Mesendoderm (in vitro differentiated cells): ENCODE measurements around the gene ROR1.

ENCODE experiments used
- DNase-seq: peaks from one replicate; pipeline ENCODE4 v3.0.0; 2013
- H2AK5ac ChIP-seq: 2 replicates; pipeline ENCODE4 v1.6.1; 2013; ENCODE audit warnings: low read length, inconsistent platforms
- H2BK120ac ChIP-seq: 2 replicates; pipeline ENCODE4 v1.6.1; 2013; ENCODE audit warnings: low read depth, mild to moderate bottlenecking, low read length, moderate library complexity, mixed read lengths
- H2BK15ac ChIP-seq: replicated peaks from 2 replicates; pipeline ENCODE4 v1.6.1; 2013; ENCODE audit warnings: low read depth, mild to moderate bottlenecking, moderate library complexity
- H2BK5ac ChIP-seq: 2 replicates; pipeline ENCODE4 v1.6.1; 2013; ENCODE audit warnings: low read length, inconsistent platforms
- H3K18ac ChIP-seq: 2 replicates; pipeline ENCODE4 v1.6.1; 2013; ENCODE audit warnings: mild to moderate bottlenecking, low read length, mixed read lengths
- H3K23ac ChIP-seq: one replicate; pipeline ENCODE4 v1.6.1; 2013; ENCODE audit warnings: low read length
- H3K27ac ChIP-seq: 2 replicates; pipeline ENCODE4 v1.5.1; 2013; ENCODE audit warnings: low read depth, mild to moderate bottlenecking, inconsistent platforms, low read length, moderate library complexity
- H3K27me3 ChIP-seq: 2 replicates; pipeline ENCODE4 v1.6.1; 2013; ENCODE audit warnings: low read length, control low read depth, mild to moderate bottlenecking, inconsistent platforms; ENCODE audit not compliant: insufficient read depth, poor library complexity
- H3K36me3 ChIP-seq: 2 replicates; pipeline ENCODE4 v1.6.1; 2013; ENCODE audit warnings: low read length, inconsistent platforms; ENCODE audit not compliant: control insufficient read depth, insufficient read depth
- H3K4ac ChIP-seq: one replicate; pipeline ENCODE4 v1.6.1; 2013; ENCODE audit warnings: low read depth, mild to moderate bottlenecking, low read length, moderate library complexity
- H3K4me1 ChIP-seq: 2 replicates; pipeline ENCODE4 v1.6.1; 2013; ENCODE audit warnings: low read depth, low read length, inconsistent platforms; ENCODE audit not compliant: control insufficient read depth
- H3K4me2 ChIP-seq: 2 replicates; pipeline ENCODE4 v1.6.1; 2013; ENCODE audit warnings: low read length
- H3K4me3 ChIP-seq: 2 replicates; pipeline ENCODE4 v1.5.1; 2013; ENCODE audit warnings: mild to moderate bottlenecking, low read length
- H3K56ac ChIP-seq: one replicate; pipeline ENCODE4 v1.6.1; 2013; ENCODE audit warnings: low read length
- H3K79me1 ChIP-seq: 2 replicates; pipeline ENCODE4 v1.6.1; 2013; ENCODE audit warnings: low read length, inconsistent platforms
- H3K79me2 ChIP-seq: 2 replicates; pipeline ENCODE4 v1.6.1; 2013; ENCODE audit warnings: mild to moderate bottlenecking, low read length; ENCODE audit not compliant: control insufficient read depth, insufficient read depth
- H3K9ac ChIP-seq: 2 replicates; pipeline ENCODE4 v1.6.1; 2013; ENCODE audit warnings: low read length, inconsistent platforms
- H4K5ac ChIP-seq: one replicate; pipeline ENCODE4 v1.6.1; 2013; ENCODE audit warnings: low read length
- H4K8ac ChIP-seq: one replicate; pipeline ENCODE4 v1.6.1; 2013; ENCODE audit warnings: low read depth, mild to moderate bottlenecking, control low read depth, low read length, moderate library complexity
- WGBS: extraction: QIAGEN DNeasy Blood & Tissue Kit; methylation state at CpG from one replicate; pipeline ENCODE4 v1.1.7; 2013; ENCODE audit warnings: low lambda C conversion rate, missing lambda C conversion rate; ENCODE audit not compliant: insufficient coverage; ENCODE audit errors: extremely low coverage; 5-methylcytosine and 5-hydroxymethylcytosine counted together

ROR1 gene

DNA sequence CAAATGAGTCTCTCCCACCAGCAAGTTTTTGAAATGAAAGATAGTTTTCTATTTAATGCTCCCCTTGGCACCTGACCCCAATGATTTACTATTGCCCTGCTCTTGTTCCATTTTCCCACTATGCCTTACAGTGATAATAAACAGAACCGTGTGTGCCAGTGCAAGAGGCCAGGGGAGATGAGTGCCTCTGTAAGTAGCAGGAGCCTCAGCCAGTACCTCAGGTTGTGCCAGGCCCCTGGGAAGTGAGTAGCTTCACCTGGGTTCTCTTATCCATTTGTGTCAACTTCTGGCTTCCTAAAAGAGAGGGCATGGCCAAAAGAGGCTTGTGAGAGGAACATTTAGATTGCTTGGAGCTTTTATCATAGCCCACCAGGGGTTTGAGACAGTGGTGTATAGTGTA, 3.4 kb upstream of the ROR1 start:
- Histone ChIP-seq H2BK15ac (no peak overlapping the region), H3K4me2 (no peak overlapping the region), H3K4me1 (no peaks in the 10 kb centered on the region), H3K27ac (no peak overlapping the region), H3K56ac (no peak overlapping the region), H3K79me1 (no peaks in the 10 kb centered on the region), H3K4me3 (no peak overlapping the region), H3K9ac (no peak overlapping the region), H3K27me3 (no peaks in the 10 kb centered on the region), H4K8ac (no peak overlapping the region), H3K18ac (no peak overlapping the region), H3K79me2 (no peaks in the 10 kb centered on the region), H3K36me3 (no peaks in the 10 kb centered on the region), H2BK120ac (no peak overlapping the region), H4K5ac (no peak overlapping the region), H2BK5ac (no peak overlapping the region), H2AK5ac (no peak overlapping the region), H3K4ac (no peak overlapping the region), H3K23ac (no peak overlapping the region)
- no peak for DNase-seq
- WGBS = no CpG with 5 or more reads among the region's 1 CpG

DNA sequence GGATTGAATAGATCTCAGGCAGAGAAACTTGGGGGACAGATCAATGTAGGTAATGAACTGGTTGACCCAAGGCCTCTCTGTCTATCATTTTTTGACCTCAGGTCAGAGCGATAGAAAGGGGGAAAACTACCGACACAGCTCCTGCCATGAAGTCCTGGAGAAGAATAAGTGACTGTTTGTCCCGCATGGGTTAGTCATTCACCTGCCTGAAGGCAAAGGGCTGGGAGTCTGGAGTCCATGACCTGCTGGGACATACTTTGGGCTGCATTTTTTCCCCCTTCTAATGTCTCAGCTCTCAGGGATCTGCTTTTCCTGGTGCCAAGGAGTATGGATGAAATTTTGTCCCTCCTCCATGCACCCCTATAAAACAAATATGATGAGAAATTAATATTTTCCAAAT, 1.6 kb upstream of the ROR1 start:
- Histone ChIP-seq H2AK5ac (no peak overlapping the region), H3K23ac (no peak overlapping the region), H3K27ac (no peak overlapping the region), H3K36me3 (no peaks in the 10 kb centered on the region), H4K8ac (no peak overlapping the region), H3K4me1 (peaks cover 3% of the 10 kb centered on the region), H4K5ac (no peak overlapping the region), H2BK15ac (no peak overlapping the region), H3K4ac (peak overlapping the region; percentile 27), H3K79me2 (peaks cover 2% of the 10 kb centered on the region), H3K27me3 (no peaks in the 10 kb centered on the region), H3K79me1 (no peaks in the 10 kb centered on the region), H3K56ac (no peak overlapping the region), H3K18ac (no peak overlapping the region), H2BK120ac (no peak overlapping the region), H3K4me3 (no peak overlapping the region), H3K9ac (no peak overlapping the region), H3K4me2 (no peak overlapping the region), H2BK5ac (no peak overlapping the region)
- no peak for DNase-seq
- WGBS = no CpG with 5 or more reads among the region's 3 CpGs

DNA sequence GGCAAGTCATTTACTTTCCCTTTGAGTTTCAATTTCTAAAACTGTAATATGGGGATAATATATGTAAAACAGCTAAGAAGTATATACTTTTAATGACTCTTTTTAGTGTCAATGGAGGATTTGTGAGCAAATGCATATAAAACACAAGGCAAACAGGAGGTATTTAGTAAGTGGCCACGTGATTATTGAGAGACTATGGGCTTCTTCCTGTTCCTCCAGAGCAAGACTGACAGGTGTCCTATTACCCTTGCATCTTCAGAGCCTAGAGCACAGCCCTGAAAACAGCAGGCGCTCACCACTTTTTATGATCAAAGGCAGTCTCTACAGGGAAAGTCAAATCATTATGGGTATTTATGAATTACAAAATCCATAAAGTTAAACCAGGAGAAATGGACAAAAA, 941 bp upstream of the ROR1 start:
- no peak overlapping the region for H3K4me2 ChIP-seq
- H3K18ac ChIP-seq = no peak overlapping the region
- peak; percentile 43 for DNase-seq
- WGBS = no CpG with 5 or more reads among the region's 2 CpGs
- no peak overlapping the region for H2BK15ac ChIP-seq
- H2BK120ac ChIP-seq = no peak overlapping the region
- no peak overlapping the region for H4K5ac ChIP-seq
- H3K27ac ChIP-seq = no peak overlapping the region
- H3K4me1 ChIP-seq = peaks cover 4% of the 10 kb centered on the region
- no peak overlapping the region for H3K9ac ChIP-seq
- no peaks in the 10 kb centered on the region for H3K36me3 ChIP-seq
- no peaks in the 10 kb centered on the region for H3K27me3 ChIP-seq
- no peak overlapping the region for H3K4ac ChIP-seq
- H3K79me1 ChIP-seq = no peaks in the 10 kb centered on the region
- no peak overlapping the region for H2BK5ac ChIP-seq
- H4K8ac ChIP-seq = no peak overlapping the region
- H3K4me3 ChIP-seq = no peak overlapping the region
- peaks cover 5% of the 10 kb centered on the region for H3K79me2 ChIP-seq
- no peak overlapping the region for H3K23ac ChIP-seq
- no peak overlapping the region for H2AK5ac ChIP-seq
- no peak overlapping the region for H3K56ac ChIP-seq

DNA sequence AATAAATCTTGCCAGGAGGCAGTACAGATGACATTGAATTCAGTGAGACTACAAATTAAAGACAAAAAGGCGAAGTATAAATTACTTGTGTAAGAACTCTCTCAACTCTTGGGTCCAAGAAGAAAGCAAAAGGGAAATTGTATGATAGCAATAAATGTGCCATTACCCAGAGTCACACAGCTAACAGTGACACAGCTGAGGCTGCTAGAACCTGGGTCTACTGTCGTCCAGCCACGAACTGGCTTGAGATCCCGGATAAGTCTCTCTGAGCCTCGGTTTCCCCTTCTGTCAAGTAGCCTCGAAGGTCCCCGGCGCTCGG, 362 bp upstream of the ROR1 start:
- Histone ChIP-seq H3K18ac (no peak overlapping the region), H4K5ac (no peak overlapping the region), H3K56ac (peak overlapping the region; percentile 87), H3K9ac (peak overlapping the region; percentile 74), H3K27me3 (no peaks in the 10 kb centered on the region), H2BK5ac (peak overlapping the region; percentile 78), H3K79me1 (no peaks in the 10 kb centered on the region), H3K79me2 (peaks cover 7% of the 10 kb centered on the region), H3K4ac (no peak overlapping the region), H3K27ac (no peak overlapping the region), H3K4me1 (peaks cover 5% of the 10 kb centered on the region), H3K36me3 (no peaks in the 10 kb centered on the region), H2BK120ac (no peak overlapping the region), H3K4me3 (peak overlapping the region; percentile 34), H3K23ac (no peak overlapping the region), H4K8ac (no peak overlapping the region), H2BK15ac (no peak overlapping the region), H3K4me2 (peak overlapping the region; percentile 97), H2AK5ac (no peak overlapping the region)
- no CpG with 5 or more reads among the region's 9 CpGs for WGBS
- DNase-seq = no peak

DNA sequence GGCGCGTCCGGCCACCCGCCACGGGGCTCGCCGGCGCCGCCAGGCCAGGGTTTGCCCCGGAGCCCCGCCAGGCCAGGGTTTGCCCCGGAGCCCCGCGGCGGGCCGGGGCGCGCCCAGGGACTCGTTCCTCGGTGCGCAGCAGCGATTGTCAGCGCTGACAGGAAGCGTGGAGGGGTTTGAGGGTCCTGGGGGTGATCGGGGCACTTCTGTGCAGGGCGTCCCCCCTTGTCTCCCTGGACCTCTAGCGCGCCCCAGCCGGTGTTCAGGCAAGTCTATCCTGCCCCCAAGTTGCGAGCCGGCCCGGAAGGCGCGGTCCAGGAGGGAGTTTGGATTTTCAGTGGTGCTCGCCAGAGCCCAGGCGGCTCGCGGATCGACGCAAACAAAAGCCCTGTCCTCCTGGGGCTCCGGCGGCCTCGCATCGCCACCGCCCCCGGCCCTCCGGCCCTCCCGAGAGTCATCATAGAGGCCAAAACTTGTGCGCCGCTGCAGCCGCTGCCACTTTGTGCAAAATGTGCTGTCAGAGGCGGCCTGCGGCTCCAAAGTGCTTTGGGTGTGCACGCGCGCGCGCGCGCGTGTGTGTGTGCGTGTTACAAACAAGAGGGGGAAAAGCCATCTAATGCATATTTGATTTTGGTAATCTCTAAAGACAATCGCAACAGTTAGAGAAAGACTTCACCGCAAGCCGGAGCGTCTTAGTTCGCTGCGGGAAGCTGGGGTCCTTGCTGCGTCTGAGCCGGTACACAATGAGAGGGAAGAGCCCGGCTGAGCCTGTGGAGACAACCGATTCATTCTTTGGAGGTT, 1.0 kb downstream of the ROR1 start:
- Histone ChIP-seq H3K4ac (peak overlapping the region; percentile 37), H3K4me2 (peak overlapping the region; percentile 6), H3K27ac (peak overlapping the region; percentile 62), H3K18ac (peak overlapping the region; percentile 57), H3K79me1 (no peaks in the 10 kb centered on the region), H2BK5ac (peak overlapping the region; percentile 66), H2BK120ac (peak overlapping the region; percentile 56), H4K8ac (no peak overlapping the region), H3K4me1 (peaks cover 8% of the 10 kb centered on the region), H3K79me2 (peaks cover 9% of the 10 kb centered on the region), H3K27me3 (no peaks in the 10 kb centered on the region), H3K23ac (no peak overlapping the region), H2AK5ac (no peak overlapping the region), H4K5ac (no peak overlapping the region), H3K36me3 (no peaks in the 10 kb centered on the region), H2BK15ac (no peak overlapping the region), H3K9ac (peak overlapping the region; percentile 85), H3K4me3 (peak overlapping the region; percentile 56), H3K56ac (peak overlapping the region; percentile 93)
- WGBS = no CpG with 5 or more reads among the region's 72 CpGs
- peak; percentile 90 for DNase-seq
